ENCODE results near the gene CEP131.

Gene CEP131

DNA sequence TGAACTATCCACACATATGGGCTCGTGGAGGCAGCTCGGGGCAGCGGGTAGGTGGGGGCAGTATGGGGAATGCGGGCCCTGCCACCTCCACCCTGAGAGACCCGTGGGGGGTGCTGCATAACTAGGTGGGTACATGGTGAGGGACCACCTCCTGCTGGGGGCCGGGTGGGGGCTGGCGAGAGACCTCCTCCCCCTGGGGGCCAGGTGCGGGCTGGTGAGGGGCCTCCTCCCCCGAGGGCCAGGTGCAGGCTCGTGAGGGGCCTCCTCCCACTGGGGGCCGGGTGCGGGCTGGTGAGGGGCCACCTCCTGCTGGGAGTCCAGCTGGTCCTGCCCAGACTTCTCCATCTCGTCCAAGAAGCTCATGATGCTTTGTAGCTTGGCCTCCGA is 25.4 kb downstream of the CEP131 start:
- DNase-seq, result no peak

DNA sequence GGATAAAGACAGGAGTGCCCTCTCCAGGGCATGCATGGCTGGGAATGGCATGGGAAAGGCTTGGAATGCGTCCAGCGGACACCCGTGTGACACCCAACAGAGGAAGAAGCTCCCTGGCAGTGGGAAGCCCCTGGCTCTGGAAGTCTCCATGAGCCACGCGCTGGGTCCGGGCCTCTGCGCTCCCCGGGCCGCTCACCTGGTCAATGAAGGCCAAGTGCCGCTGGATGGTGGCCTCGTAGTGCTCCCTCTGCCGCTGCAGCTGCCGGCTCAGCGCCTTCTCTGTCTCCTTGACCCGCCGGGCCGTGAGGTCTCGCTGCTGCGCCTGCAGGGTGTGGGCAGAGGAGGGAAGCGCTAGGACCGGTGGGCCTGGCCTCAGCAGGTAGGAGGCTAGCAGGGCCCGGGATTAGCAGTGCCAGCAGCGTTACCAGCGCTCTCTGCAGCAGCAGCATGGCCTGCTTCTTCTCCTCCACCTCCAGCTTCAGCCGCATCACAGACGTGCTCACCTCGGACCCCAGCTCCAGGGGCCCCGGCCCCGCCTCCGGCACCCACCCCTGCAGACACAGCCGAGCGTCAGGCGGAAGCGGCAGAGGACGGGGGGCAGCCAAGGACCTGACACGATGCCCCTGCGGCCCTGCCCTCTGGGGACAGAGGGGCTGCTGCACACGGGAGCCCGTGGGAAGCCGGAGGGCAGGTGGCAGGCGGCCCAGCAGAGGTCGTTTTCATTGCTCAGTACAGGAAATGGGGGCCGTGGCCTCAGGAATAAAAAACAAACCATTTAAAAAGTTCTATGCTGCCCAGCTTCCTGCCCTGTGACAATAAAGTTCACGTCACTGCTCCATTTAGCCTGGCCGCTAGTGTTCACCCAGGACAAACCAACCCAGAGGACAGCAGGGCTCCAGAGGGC is 26.0 kb downstream of the CEP131 start:
- no peak for DNase-seq

DNA sequence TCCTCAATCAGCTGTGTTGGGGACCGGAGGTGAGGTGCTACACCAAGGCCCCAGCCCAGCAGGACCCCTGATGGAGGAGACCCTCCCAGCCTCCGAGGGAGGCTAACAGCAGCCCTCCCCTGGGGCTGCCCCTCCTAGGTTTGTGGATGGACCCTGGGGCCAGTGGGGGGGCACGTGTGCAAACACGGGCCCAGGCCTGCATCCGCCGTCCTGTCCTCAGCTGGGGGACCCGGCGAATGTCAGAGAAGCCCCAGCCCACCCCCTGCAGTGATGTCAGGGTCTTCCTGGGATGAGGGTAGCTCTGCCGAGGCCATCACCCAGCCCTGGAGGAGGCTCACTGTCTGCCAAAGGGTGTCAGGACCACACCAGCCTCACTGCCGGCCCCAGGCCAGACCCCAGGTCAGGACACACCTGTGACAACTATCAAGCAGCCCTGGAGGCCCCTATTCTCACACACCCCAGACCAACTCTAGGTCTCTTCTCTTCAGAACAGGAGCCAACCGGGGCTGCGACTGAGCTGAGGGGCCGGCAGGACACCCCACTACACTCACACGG is 26.7 kb downstream of the CEP131 start:
- DNase-seq, result no peak

DNA sequence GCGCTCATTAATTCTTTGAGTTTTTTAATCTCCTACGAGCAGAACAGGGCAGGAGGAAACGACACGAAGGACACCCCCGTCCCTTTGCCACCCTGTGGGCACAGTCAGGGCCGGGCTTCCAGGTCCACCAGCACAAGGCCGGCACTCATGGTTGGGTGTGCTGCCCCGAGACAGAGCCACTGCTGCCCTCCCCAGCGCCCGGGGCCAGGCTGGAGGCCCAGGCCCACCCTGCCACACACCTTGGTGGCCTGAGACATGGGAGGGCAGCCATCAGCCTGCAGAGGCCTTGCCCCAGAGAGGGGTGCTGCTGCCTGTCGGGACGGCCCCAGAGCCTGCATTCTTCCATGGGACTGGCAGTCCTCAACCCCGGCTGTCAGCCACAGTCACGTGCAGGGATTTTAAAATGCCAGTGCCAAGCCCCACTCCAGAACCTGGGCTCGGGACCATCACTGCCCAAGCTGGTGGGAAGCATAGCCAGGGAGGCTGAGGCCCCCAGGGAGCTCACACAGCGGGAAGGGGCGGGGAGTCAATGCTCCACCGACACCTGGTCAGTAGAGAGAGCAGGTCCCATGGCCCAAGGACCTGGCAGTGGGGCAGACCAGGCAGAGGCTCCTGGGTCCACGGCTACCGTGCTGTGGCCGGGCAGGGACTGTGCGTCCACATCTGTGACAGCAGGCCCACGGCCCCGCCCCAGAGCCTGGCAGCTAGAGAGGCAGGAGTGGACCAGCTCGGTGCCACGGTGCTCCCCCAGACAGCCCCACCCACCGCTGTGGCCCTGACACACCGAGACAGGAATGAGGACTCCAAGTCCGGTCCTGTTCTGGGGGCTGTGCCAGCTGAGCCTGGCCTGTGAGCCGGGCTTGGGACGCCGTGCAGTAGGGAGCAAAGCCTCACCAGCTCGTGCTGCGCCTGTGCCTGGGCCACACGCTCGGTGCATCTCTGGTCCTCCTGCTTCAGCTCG is 27.5 kb downstream of the CEP131 start:
- DNase-seq, result no peak

DNA sequence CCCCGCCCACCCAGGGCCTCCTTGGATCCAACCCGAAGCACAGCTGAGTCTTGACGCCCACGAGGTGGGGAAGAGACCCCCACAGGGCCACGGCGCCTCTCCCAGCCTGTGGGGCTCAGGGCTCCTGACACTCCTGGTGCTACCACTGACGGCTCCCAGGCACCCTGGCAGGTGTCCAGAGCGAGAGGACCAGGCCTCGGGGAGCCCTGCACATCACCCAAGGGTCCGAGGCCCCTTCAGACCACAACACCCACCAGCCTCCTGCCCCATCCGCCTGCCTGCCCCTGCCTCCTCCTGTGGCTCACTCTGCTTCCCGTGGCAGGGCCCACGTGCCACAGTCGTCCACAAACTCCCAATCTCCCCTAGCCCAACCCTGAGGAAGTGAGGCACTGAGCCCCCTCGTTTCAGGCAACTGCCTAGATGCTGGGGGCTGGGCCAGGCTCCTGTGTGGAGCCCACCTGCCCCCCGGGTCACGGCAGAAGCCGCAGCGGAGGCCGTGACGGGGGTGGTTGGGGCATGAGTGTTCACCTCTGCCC is 28.5 kb downstream of the CEP131 start:
- DNase-seq, result no peak

DNA sequence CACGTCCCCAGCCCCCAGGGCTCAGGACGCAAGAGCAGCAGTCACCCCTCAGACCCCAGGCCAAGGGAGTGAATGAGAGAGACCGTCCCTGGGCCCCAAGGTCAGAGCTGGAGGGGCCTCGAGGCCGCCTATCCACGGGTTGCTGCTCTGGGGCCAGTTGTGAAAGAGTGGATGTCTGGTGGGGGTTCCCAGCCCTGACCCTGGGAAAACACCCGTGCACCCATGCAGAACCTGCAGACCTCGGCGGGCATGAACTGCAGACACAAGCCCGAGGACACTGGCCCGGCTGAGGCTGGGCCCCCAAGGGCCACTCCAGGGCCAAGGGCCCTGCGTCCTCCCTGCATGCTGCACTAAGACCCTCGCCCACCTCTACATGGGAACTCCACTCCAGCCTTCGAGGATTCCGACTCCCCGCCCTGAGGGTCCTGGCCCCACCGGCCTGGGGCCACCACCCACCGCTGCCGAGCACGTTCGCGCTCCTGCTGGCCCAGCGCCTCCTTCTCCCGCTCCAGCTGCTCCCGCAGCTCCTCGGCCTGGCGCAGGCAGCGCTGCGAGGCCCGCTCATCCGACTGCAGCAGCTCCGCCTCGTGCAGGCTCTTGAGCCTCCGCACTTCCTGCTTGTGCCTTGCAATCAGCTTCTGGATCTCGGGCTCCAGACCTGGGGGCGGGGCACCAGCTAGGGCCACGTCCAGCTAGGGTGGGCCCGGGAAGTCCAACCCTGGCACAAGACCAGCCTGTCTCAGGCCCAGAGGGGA is 29.1 kb downstream of the CEP131 start:
- DNase-seq, result no peak

DNA sequence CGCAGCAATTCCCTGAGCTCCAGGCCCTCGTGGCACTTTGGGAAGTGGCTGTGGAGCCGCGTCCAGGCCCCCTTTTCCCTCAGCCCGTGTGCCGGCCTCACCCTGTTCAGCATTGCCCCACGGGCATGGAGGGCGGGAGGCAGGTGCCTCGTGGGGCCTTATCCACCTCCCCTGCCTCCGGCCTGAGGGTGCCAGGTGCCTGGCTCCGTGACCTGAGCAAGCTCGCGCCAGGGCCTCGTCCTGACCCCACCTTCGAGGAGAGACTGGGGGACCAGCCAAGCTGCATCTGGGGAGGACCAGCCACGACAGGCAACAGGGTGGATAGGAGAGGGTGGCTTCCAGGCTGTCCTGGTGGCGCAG is 29.7 kb downstream of the CEP131 start:
- no peak for DNase-seq

DNA sequence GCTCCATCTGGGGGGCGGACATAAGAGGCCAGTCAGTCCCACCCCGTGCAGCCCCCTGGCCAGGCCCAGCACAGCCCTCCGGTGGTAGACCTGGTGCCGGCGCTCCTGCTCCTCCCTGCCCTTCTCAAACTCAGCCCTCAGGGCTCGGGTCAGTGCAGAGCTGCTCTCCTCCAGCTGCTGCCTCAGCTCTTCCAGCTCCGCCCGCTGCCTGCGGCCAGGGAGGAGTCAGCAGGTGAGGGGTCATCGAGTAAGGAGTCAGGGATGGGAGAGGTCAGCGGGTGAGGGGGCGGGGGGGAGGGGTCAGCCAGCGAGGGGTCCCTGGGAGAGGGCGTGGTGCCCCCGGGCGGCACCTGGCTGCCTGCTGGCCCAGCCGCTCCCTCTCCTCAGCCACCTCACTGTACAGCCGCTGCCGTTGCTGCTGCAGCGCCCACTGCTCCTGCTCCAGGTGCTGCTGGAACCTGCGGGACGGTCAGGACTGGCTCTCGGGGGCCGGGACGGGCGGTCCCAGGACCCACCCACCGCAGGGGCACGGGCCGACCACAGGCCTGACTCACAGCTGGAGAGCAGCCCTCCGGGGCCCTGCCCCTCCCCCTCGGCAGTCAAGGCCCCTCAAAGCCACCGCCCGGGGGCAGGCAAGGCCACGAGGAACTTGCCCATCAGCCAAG is 30.2 kb downstream of the CEP131 start:
- DNase-seq, result no peak

DNA sequence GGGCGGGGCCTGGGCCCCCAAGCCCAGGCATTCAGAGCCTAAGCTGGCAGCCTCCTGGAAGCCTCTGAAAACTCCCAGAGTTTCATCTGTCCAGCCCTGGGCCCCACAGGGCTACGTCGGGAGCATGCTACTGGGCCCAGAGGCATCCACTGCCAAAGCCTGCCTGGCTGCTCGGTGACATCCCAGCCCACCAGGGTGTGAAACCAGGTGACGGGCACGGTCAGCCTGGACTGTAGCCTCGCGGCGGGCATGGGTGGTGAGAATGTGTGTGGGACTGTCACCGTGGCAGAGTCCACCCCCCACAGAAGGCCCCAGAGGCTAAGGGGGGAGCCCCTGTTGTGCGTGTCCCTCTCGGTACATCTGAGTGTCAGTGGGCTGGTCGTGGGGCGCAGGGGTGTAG is 31.1 kb downstream of the CEP131 start:
- DNase-seq, result no peak

DNA sequence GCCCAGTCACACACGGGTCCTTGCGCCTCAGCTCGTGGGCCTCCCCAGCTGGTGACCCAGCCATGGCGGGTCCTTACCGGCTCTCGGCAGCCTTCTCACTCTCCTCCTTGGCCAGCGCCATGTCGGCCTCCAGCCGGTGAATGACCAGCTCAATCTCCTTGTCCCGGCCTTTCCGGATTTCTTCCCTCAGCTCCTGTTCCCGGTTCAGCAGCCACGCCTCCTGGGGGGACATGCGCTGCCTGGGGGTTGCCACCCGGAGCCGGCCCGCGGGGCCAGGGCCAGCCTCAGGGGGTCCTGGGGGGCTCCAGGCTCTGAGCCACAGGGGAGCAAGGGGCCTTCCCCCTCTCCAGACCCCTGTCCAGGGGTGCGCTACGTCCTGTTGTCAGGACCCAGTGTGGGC is 31.6 kb downstream of the CEP131 start:
- no peak for DNase-seq

DNA sequence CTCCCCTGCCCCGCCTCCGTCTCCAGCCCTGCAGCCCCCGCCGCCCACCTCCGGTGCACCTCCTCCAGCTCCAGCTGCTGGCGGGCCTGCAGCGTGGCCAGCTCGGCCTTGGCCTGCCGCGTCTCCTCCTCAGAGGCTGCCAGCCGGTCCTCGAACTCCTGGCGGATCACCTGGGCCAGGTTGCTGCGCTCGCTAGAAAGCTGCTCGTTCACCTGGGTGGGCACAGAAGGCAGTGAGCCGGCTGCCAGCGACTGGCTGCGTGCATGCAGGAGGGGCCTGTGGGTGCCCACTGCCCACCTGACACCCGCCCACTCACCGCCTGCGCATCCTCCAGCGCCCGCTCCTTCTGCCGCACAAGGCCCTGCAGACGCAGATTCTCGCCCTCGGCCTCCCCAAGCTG is 32.2 kb downstream of the CEP131 start:
- no peak for DNase-seq

DNA sequence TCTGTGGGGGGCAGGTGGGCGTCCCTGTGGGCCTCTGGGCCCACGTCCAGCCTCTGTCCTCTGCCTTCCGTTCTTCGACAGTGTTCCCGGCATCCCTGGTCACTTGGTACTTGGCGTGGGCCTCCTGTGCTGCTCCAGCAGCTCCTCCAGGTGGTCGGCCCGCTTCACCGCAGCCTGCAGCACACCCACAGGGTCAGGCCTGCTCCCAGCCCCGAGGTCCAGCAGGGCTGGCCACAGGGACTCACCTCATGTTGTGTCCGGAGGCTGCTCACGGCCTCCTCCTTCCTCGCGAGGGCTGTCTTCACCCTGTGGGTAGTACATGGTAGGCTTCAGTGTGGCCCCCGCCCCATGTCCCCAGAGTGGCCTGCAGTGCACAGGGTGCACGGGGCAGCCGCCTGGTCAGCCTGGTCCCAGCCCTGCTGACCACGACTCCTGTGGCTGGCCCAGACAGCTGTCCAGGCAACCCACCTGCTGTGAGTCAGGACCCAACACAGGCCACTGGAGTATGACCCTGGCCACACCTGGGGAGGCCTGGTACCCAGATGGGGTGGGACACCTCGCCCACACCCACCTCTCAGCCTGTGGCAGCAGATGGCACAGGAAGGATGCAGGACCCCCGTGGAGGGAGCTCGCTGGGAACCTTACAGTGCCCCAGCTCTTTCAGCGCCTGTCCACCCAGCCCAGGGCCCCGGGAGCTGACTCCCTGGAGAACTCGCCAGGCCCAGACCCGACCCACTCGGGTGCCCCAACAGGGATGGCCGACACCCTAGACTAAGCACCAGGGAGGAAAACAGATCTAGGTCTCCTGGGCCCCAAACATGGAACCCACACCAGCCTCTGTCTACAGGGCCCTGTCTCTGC is 32.9 kb downstream of the CEP131 start:
- no peak for DNase-seq

DNA sequence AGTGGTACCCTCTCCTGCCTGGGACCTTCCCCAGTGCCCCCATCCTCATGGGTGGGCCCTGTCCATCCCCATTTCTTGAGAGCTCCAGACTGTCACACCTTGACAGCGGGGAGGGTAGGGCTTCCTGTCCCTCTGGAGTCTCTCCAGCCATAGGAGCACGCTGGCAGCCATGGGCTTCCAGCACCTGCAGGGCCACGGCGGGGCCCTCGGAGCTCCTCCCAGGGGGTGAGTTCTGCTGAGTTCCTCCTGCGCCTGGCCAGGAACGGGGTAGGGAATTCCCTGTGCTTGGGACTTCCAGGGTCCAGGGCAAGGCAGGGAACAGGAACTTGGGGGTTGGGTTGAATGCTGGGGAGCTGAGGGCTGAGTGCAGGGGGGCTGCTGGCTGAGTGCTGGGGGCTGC is 33.7 kb downstream of the CEP131 start:
- DNase-seq, result no peak

DNA sequence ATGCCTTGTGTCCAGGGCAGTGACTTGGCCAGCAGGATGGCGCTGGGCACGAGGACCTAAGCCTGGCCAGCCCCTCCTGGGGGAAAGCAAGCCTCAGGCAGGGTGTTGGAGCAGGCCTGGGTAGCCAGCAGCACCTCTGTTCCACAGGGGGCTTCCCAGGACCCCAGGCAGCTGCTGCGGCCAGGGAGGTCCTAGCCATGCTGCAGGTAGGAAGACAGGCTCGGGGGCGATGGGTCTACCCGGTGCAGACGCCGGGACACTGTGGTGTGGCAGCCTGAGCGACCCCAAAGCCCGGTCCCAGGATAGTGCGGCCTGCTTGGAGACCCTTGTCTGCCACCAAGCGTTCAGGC is 34.3 kb downstream of the CEP131 start:
- no peak for DNase-seq

DNA sequence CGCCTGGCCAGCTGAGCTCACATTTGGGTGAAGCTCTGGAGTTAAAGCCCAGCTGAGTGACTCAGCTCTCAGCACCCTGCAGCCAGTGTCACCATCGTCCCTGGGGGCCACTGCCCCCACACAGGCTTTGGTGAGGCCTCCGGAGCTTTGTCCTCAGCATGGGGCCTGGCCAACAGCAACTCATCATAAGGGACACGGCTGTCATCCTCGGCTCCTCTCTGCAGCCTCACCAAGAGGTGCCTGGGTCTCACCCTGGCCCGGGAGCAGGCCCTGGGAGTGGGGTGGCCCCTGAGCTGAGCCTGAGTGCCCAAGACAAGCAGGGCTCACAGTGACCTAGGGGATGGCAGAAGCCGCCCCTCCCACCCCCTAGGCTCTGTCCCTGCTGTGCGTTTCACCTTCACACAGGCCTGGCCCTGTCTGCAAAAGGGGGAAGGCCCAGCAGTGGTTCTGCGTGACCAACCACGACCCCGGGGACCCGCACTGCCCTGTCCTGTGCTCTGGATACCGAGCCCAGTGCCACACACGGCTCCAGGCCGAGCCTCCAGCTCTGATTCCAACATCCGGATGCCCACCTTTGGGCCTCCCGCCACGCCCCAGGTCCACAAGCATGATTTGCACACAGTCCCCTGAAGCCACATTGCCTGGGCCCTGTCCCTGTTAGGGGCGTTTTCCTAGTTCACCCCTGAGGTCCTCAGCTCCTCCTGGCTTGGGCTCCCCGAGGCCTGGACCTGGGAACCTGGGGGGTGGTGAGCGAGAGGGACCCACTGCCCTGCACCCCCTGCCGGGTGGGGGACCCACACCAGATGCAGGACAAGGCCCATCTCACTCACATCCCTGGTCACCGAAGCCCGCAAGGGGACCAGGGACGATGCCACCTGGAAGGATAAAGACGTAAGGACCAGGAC is 34.9 kb downstream of the CEP131 start:
- no peak for DNase-seq

DNA sequence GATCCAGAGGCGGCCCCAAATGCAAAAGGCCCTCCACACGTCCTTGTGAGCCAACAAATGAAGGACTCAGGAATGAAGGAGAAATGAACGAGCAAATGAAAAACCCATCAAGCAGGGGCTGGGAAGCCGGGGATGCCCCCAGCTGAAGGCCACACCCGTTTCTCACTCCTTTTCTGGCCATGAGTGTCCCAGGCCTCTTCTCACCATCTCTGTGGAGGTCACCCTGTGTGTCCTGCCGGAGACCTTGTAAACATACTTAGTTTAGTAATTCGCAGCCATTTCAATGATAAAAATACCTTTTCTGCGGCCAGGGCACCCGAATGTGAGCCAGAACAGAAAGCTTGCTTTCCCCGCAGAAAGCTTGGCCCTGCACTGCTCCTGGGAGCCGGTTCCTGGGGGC is 35.6 kb downstream of the CEP131 start:
- DNase-seq, result no peak

DNA sequence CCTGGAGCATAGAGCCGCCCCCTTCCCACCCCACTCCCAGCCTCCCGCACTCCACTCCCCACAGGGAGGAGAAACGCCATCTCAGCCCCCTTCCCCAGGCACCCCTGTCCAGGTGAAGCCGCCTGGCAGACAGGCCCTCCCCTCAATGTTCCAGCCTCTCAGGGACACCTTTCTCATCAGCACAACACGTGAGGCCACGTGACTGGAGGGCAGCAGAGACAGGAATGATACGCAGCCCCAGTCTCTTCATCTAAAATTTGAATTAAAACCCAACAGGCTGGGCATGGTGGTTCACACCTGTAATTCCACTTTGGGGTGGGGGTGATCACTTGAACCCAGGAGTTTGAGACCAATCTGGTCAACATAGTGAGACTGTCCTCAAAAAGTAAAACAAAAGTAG is 36.6 kb downstream of the CEP131 start:
- no peak for DNase-seq

DNA sequence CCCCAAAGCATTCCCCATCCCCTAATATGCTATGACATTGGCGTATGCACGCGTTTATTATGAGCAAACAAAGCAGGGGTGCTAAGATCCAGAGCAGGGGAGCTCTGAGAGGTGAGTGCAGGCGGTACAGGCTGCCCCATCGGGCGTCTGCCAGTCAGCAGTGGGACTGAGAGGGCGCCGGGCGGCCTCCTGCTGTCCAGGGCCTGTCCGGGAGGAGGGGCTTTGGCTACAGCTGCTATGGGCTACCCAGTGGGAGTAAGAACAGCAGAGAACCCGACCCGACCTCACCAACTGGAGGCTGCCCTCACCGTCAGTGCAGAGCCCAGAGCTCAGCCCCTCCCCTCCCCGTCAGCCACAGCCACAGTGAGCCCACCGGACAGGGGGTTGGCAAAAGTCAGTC is 38.2 kb downstream of the CEP131 start:
- DNase-seq, result no peak

DNA sequence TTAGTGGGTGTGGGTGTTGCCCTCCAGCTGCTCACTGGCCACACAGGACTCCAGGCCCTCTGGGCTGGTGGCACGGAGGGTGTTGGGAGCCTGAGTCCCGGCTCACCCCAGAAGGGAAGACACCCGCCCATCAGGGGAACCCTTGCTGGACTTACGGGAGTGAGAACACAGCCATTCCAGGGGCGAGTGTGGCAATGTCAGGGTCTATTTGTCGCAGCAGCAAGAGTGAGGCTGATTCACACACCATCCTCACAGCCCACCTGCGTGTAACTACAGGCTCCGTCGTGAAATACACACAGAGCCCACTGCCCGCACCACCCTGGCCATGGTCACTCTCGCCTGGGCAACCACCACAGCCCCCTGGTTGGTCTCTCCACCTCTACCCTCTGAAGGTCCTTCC is 39.0 kb downstream of the CEP131 start:
- no peak for DNase-seq

DNA sequence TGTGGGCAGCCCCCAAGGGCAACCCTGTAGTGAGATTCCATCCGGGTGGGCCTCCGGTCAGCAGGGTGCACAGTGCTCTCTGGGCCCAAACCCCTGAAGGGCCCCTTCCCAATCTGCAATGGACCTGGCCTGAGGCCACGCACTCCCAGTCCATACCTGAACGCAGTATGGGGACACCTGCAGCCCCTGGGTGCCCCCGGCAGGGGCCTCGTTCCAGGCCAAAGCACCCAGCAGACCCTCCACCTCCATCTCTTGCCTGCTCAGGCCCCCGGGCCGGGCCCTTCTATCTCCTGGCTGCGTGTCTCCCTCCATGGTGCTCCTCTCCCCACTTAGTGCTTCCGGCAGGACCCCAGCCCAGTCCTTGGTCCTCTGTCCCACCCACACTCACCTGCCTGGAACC is 39.4 kb downstream of the CEP131 start:
- DNase-seq, result no peak
